PC-9 (cell line): Measurements from ENCODE around the gene MYO1F. TPM values are rescaled to one million over a fixed set of nuclear protein-coding genes. Genes with fewer than 3 reads are reported as not detected.
"Not testable (repeated sequence)": the region's sequence is repeated elsewhere in the genome, so short reads cannot be mapped to it uniquely, and the experiment has no call there.

Experiments used
- BruUV-seq: library from RNA; stranded (reverse); fragments of 400-500 nt; replicated peaks from 2 replicates; lab custom pipeline; 2021; lab: Mats Ljungman, UMichigan
- CTCF ChIA-PET: fragments of 300-600 bp; sonication (Branson Sonifier 250); formaldehyde crosslinking; loops from one replicate; lab custom pipeline; 2022; ENCODE audit warnings: antibody characterized with exemption; lab: Charles Lee
- POLR2A ChIA-PET: fragments of 300-600 bp; sonication (Branson Sonifier 250); formaldehyde crosslinking; loops from one replicate; lab custom pipeline; 2022; ENCODE audit warnings: antibody characterized with exemption; ENCODE audit not compliant: unreplicated experiment; lab: Charles Lee
- DNase-seq, 2 experiments: peaks; one replicate each; pipeline versions ENCODE4 v3.0.0 to v3.0.0-alpha.2; 2015 to 2022; ENCODE audit warnings: mixed read lengths in 1 of 2
- H2AFZ ChIP-seq: fragments of 200-600 bp; sonication (generic); 2 replicates; pipeline ENCODE4 v1.8.1; 2017; ENCODE audit warnings: antibody characterized with exemption
- H3F3A ChIP-seq: fragments of 200-600 bp; sonication (generic); 2 replicates; pipeline ENCODE4 v1.8.1; 2017; ENCODE audit warnings: antibody characterized with exemption, mild to moderate bottlenecking, low read depth; ENCODE audit not compliant: insufficient read depth
- H3K27ac ChIP-seq: fragments of 200-600 bp; sonication (generic); 2 replicates; pipeline ENCODE4 v1.6.1; 2016; ENCODE audit warnings: mixed run types
- H3K27me3 ChIP-seq: fragments of 200-600 bp; sonication (generic); 2 replicates; pipeline ENCODE4 v1.6.1; 2016; ENCODE audit warnings: low read depth, mixed run types; ENCODE audit not compliant: insufficient read depth
- H3K36me3 ChIP-seq: fragments of 200-600 bp; sonication (generic); 2 replicates; pipeline ENCODE4 v1.6.1; 2016; ENCODE audit warnings: low read depth, mixed run types
- H3K4me1 ChIP-seq: fragments of 200-600 bp; sonication (generic); replicated peaks from 2 replicates; pipeline ENCODE4 v1.6.1; 2016; ENCODE audit warnings: mixed run types; ENCODE audit not compliant: insufficient read depth
- H3K4me2 ChIP-seq: fragments of 200-600 bp; sonication (generic); 2 replicates; pipeline ENCODE4 v1.6.1; 2017; ENCODE audit warnings: mixed run types
- H3K4me3 ChIP-seq: fragments of 200-600 bp; sonication (generic); 2 replicates; pipeline ENCODE4 v1.6.1; 2016; ENCODE audit warnings: mixed run types
- H3K79me2 ChIP-seq: fragments of 200-600 bp; sonication (generic); 2 replicates; pipeline ENCODE4 v1.6.1; 2017; ENCODE audit warnings: low read depth, mixed run types
- H3K9me2 ChIP-seq: fragments of 200-600 bp; sonication (generic); 2 replicates; pipeline ENCODE4 v1.8.1; 2017; ENCODE audit warnings: mild to moderate bottlenecking; ENCODE audit not compliant: insufficient read depth
- H3K9me3 ChIP-seq: fragments of 200-600 bp; sonication (generic); 2 replicates; pipeline ENCODE4 v1.8.1; 2016; ENCODE audit warnings: low read depth; ENCODE audit not compliant: insufficient read depth
- H4K20me1 ChIP-seq: fragments of 200-600 bp; sonication (generic); 2 replicates; pipeline ENCODE4 v1.8.1; 2017; ENCODE audit not compliant: insufficient read depth
- CTCF ChIP-seq: fragments of 200-600 bp; sonication (generic); conservative IDR thresholded peaks from 2 replicates; pipeline ENCODE4 v1.6.1; 2017; ENCODE audit warnings: mixed run types, antibody characterized with exemption, mild to moderate bottlenecking, moderate library complexity
- EZH2 ChIP-seq: fragments of 200-600 bp; sonication (generic); IDR thresholded peaks from 2 replicates; pipeline ENCODE4 v1.8.0; 2017; ENCODE audit warnings: antibody characterized with exemption, low read depth
- intact Hi-C: fragments of 100-400 bp; cut with micrococcal nuclease; formaldehyde crosslinking; loops from one replicate; pipeline ENCODE4 v1.10.0; 2022; ENCODE audit not compliant: unreplicated experiment
- total RNA-seq: library from RNA; stranded (reverse); gene quantifications from 2 replicates; pipeline ENCODE4 v1.2.3, GENCODE V29; 2021

The MYO1F gene
- total RNA-seq, 1 experiment from 2014 or later = 1.3 TPM

DNA sequence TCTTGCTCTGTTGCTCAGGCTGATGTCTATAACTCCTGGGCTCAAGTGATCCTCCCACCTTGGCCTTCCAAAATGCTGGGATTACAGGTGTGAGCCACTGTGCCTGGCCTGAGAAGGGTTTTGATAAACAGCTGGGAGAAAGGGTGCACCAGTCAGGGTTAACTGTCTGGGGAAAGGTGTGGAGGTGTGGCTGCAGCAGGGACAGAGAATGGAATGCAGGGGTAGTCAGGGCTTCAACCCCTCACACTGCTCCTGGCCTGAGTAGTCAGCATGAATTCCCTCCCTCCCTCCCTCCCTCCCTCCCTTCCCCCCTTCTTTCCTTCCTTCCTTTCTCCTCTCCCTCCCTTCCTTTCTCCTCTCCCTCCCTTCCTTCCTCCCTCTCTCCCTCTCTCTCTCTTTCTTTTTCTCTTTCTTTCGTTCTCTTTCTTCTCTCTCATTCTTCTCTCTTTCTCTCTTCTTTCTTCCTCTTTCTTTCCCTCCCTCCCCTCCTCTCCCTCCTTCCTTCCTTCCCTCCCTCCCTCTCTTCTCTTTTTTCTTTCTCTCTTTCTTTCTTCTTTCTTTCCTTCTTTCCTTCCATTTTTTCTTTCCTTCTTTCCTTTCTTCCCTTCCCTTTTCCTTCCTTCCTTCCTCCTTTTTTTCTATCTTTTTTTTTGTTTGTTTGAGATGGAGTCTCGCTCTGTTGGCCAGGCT, 16.0 kb downstream of the MYO1F start:
- no peak for DNase-seq
- Histone ChIP-seq H3K9me2 (no peaks in the 10 kb centered on the region), H3K79me2 (no peaks in the 10 kb centered on the region), H3K4me1 (no peaks in the 10 kb centered on the region), H3K36me3 (no peaks in the 10 kb centered on the region), H3K27me3 (no peaks in the 10 kb centered on the region), H3K27ac (no peak overlapping the region), H2AFZ (no peak overlapping the region), H3K4me3 (no peak overlapping the region), H3K9me3 (no peaks in the 10 kb centered on the region), H3F3A (peaks cover 7% of the 10 kb centered on the region; the same call in 1 of the 2 replicates), H4K20me1 (no peaks in the 10 kb centered on the region), H3K4me2 (no peak overlapping the region)
- no TSS peak for BruUV-seq
- no peak for TF ChIP-seq EZH2
- no peak for TF ChIP-seq CTCF
- POLR2A ChIA-PET = no interaction called here
- CTCF ChIA-PET = no interaction called here
- intact Hi-C loops = no loop called here

- Histone ChIP-seq H3K9me2 (no peaks in the 10 kb centered on the region), H3K4me2 (no peak overlapping the region), H3K36me3 (no peaks in the 10 kb centered on the region), H3K27me3 (no peaks in the 10 kb centered on the region), H3K79me2 (no peaks in the 10 kb centered on the region), H4K20me1 (no peaks in the 10 kb centered on the region), H2AFZ (no peak overlapping the region), H3K4me1 (no peaks in the 10 kb centered on the region), H3K9me3 (no peaks in the 10 kb centered on the region), H3K27ac (no peak overlapping the region), H3F3A (peaks cover 7% of the 10 kb centered on the region; the same call in 1 of the 2 replicates), H3K4me3 (no peak overlapping the region)
- intact Hi-C loops = no loop called here
- BruUV-seq = no TSS peak
- no peak for TF ChIP-seq EZH2
- no peak for TF ChIP-seq CTCF
- ChIA-PET CTCF (no interaction called here), POLR2A (interaction anchor here (0.6 kb wide), 1 partner anchor 160 kb away, joined by 4 read pairs; no protein-coding TSS in a partner anchor)
- DNase-seq = no peak
These were observed 18.9 kb downstream of the MYO1F start for GRCh38 chr19:8558325-8558724.

- H3K9me3 ChIP-seq = no peaks in the 10 kb centered on the region
- DNase-seq = no peak
- H3K27ac ChIP-seq = no peak overlapping the region
- H3K27me3 ChIP-seq = no peaks in the 10 kb centered on the region
- H3K9me2 ChIP-seq = no peaks in the 10 kb centered on the region
- H3K4me1 ChIP-seq = no peaks in the 10 kb centered on the region
- CTCF ChIA-PET = interaction anchor here (0.5 kb wide), 1 partner anchor 33 kb away, joined by 5 read pairs; no protein-coding TSS in a partner anchor
- intact Hi-C loops = no loop called here
- H3F3A ChIP-seq = peaks cover 7% of the 10 kb centered on the region; the same call in 1 of the 2 replicates
- POLR2A ChIA-PET = interaction anchor here (0.6 kb wide), 1 partner anchor 160 kb away, joined by 4 read pairs; no protein-coding TSS in a partner anchor
- no peak overlapping the region for H3K4me2 ChIP-seq
- H3K4me3 ChIP-seq = no peak overlapping the region
- no peaks in the 10 kb centered on the region for H3K79me2 ChIP-seq
- no peak overlapping the region for H2AFZ ChIP-seq
- no peaks in the 10 kb centered on the region for H4K20me1 ChIP-seq
- TF ChIP-seq CTCF (no peak), EZH2 (no peak)
- no peaks in the 10 kb centered on the region for H3K36me3 ChIP-seq
- no TSS peak for BruUV-seq
These were observed 19.5 kb downstream of the MYO1F start for GRCh38 chr19:8557642-8558238.

- H3K36me3 ChIP-seq, H3K27me3 ChIP-seq, intact Hi-C loops, H3K4me1 ChIP-seq, H4K20me1 ChIP-seq, H3K9me3 ChIP-seq, DNase-seq, H3K79me2 ChIP-seq, H3K4me3 ChIP-seq, H3K9me2 ChIP-seq, BruUV-seq, CTCF ChIA-PET, H3K27ac ChIP-seq, H2AFZ ChIP-seq, H3K4me2 ChIP-seq, POLR2A ChIA-PET, H3F3A ChIP-seq: not testable (repeated sequence)
These were observed 23.5 kb downstream of the MYO1F start for GRCh38 chr19:8553729-8554128.
